ENCODE results near the gene TBXAS1.
"Not testable (repeated sequence)": the region's sequence is repeated elsewhere in the genome, so short reads cannot be mapped to it uniquely, and the experiment has no call there.

The TBXAS1 gene

GRCh38 chr7:139825666-139826290 lies 3.3 kb upstream of the TBXAS1 start:
- H3K27ac ChIP-seq: no peak overlapping the region
- TF ChIP-seq, protein P1, sequence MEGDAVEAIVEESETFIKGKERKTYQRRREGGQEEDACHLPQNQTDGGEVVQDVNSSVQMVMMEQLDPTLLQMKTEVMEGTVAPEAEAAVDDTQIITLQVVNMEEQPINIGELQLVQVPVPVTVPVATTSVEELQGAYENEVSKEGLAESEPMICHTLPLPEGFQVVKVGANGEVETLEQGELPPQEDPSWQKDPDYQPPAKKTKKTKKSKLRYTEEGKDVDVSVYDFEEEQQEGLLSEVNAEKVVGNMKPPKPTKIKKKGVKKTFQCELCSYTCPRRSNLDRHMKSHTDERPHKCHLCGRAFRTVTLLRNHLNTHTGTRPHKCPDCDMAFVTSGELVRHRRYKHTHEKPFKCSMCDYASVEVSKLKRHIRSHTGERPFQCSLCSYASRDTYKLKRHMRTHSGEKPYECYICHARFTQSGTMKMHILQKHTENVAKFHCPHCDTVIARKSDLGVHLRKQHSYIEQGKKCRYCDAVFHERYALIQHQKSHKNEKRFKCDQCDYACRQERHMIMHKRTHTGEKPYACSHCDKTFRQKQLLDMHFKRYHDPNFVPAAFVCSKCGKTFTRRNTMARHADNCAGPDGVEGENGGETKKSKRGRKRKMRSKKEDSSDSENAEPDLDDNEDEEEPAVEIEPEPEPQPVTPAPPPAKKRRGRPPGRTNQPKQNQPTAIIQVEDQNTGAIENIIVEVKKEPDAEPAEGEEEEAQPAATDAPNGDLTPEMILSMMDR (IDR thresholded peaks at IDR 0.05): no peak
- TF ChIP-seq ZFX (IDR thresholded peaks at IDR 0.05; ENCODE audit: borderline replicate concordance): no peak

DNA sequence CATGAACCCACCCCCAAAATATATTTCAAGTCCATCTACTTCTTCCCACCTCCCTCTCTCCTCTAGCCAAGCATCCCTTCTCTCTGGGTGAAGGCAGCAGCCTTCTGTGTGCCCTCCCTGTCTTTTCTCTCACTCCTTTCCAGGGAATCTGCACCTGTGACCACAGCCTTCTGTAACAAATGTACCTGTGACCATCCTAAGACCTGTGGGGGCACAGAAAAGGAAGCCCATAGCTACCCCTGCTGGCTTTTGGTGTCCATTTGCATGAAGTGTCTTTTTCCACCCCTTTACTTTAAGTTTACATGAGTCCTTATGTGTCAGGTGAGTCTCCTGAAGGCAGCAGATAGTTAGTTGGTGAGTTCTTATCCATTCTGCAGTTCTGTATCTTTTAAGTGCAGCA lies 2.0 kb upstream of the TBXAS1 start:
- H3K27ac ChIP-seq: no peak overlapping the region

DNA sequence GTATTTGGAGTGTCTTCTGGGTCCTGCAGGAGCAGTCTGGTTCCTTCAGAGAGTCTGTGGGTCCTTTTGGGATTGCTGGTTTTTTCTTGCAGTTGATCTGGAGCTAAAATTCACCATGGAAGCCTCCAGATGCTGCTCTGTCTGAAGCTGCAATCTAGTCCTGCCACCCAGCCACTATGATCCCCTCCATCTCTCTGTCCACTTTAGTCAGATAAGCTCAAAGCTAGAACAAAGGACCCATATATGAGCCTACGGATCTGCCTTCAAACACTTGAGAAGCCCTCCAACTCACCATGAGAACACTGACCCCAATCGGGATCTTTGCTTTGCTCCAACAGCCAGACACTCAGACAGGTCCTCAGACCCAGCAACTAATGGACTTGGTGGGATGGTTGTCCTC lies 618 bp upstream of the TBXAS1 start:
- H3K27ac ChIP-seq: no peak overlapping the region
- TF ChIP-seq, protein P1 (IDR thresholded peaks at IDR 0.05): no peak
- TF ChIP-seq ZFX (IDR thresholded peaks at IDR 0.05; ENCODE audit: borderline replicate concordance): no peak

More for the DNA sequence above, 2.0 kb upstream of the TBXAS1 start:
- TF ChIP-seq, protein P1 (IDR thresholded peaks at IDR 0.05): peak; percentile 18; the same call in 1 of the 2 replicates
- no peak for TF ChIP-seq ZFX (IDR thresholded peaks at IDR 0.05; ENCODE audit: borderline replicate concordance)

- TF ChIP-seq, protein P1 (IDR thresholded peaks at IDR 0.05): no peak
- TF ChIP-seq ZFX (IDR thresholded peaks at IDR 0.05; ENCODE audit: borderline replicate concordance): no peak
- no peak overlapping the region for H3K27ac ChIP-seq
Measured at GRCh38 chr7:139829775-139830117, 682 bp downstream of the TBXAS1 start.

GRCh38 chr7:139830292-139830691 lies 1.2 kb downstream of the TBXAS1 start:
- no peak for TF ChIP-seq ZFX (IDR thresholded peaks at IDR 0.05; ENCODE audit: borderline replicate concordance)
- TF ChIP-seq, protein P1 (IDR thresholded peaks at IDR 0.05): no peak
- no peak overlapping the region for H3K27ac ChIP-seq

GRCh38 chr7:139830782-139831501 lies 1.9 kb downstream of the TBXAS1 start:
- TF ChIP-seq, protein P1 (IDR thresholded peaks at IDR 0.05): no peak
- no peak for TF ChIP-seq ZFX (IDR thresholded peaks at IDR 0.05; ENCODE audit: borderline replicate concordance)
- no peak overlapping the region for H3K27ac ChIP-seq

GRCh38 chr7:139835848-139836247 lies 6.8 kb downstream of the TBXAS1 start:
- H3K27ac ChIP-seq: not testable (repeated sequence)

GRCh38 chr7:139837291-139837690 lies 8.2 kb downstream of the TBXAS1 start:
- H3K27ac ChIP-seq: not testable (repeated sequence)

All from 22Rv1 (cell line).